ENCODE data around the gene ATG7.
A peak's percentile ranks its signal among the peaks of the same experiment; 100 is the strongest.
"Not testable (repeated sequence)": the region's sequence is repeated elsewhere in the genome, so short reads cannot be mapped to it uniquely, and the experiment has no call there.

The ATG7 gene

DNA sequence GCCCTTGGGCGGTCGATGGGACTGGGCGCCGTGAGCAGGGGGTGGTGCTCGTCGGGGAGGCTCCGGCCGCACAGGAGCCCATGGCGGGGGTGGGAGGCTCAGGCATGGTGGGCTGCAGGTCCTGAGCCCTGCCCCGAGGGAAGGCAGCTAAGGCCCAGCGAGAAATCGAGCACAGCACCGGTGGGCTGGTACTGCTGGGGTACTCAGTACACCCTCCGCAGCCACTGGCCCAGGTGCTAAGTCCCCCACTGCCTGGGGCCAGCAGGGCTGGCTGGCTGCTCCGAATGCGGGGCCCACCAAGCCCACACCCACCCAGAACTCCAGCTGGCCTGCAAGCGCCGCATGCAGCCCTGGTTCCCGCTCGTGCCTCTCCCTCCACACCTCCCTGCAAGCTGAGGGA is 239.4 kb downstream of the ATG7 start:
- DNase-seq, result not testable (repeated sequence)

- DNase-seq, result not testable (repeated sequence)
These were observed 241.1 kb downstream of the ATG7 start for GRCh38 chr3:11513125-11513816.

- DNase-seq, result no peak
These were observed 241.6 kb downstream of the ATG7 start for GRCh38 chr3:11513817-11514135.

DNA sequence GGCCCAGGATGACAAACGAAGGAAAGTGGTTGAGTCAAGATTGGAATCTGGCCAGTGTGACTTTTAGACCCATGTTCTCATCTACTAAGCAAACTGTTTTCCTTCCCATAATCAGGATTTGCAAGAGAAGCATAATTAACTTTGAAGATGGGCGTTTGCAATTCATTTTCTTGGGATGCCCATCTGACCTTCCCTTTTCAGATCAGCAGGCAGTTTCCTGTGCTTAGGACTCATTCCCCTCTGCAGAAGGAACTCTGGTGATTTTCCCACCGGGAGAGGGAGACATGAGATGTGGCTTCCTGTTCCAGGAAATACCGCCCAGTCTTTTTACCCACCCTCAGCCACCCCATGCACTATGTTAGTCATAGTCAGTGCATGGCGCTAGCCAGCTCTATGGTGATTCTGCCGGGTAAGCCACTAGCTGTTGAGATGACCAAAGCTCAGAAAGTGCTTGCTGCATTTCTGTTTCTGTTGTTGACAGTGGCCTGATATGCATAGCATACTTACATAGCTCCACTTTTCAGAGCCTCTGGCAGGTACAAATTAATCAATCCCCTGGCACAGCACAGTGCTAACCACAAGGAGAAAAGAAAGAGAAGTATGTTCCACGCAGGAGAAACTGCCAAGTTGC is 242.1 kb downstream of the ATG7 start:
- DNase-seq, result no peak

GRCh38 chr3:11517601-11518000 is 245.4 kb downstream of the ATG7 start:
- DNase-seq, result no peak

- DNase-seq, result no peak
These were observed 249.0 kb downstream of the ATG7 start for GRCh38 chr3:11521167-11521566.

GRCh38 chr3:11522398-11522715 is 250.2 kb downstream of the ATG7 start:
- DNase-seq, result no peak

DNA sequence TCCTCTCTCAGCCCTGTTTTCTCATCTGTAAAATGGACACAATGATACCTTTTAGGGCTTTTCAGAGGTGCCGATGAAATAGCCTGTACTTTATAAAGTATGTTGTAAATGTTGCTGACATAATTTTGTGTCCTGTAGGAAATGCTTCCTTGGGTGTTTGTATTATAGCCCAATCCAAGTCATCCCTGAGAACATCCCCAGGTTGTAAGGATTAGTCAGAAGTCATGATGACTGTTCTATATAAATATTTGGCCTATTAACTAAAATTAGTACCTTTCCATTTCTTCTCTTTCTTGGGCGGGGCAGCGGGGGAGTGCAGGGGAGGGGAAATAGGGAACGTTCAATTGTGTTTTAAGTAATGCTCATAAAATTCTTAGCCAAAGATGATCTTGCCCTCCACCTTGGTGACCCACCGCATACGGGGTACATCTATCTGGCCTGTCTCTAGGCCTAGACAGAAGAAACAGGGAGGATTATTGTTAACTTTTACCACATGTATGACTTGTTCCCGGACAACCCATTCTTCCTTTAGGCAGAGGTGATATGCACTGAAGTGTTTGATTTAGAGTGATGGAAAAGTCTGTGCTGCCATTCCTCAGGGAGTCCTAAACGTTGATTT is 250.9 kb downstream of the ATG7 start:
- DNase-seq, result no peak

DNA sequence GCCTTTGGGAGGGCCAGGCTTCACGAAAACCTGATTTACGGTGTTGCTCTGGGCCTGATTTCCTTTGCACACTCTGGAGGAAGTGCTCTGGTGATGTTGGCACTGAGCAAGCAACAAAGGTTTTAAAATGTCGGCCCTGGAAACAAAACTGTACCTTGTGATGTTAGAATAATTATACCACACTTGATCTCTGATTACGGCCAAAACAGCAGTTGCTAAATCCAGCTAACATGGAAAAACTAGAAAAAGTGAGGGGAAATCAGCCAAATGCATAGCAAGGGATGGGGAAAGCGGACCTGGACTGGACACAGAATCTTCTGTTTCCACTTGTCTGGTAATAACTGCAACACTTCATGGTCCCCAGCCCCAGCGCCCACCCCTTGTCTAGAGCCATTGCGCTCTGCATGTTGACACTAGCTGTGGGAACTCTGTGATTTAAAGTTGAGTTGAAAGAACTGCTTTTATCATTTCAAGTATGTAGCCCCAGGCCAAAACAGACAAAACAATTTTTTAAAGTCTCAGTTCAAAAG is 251.4 kb downstream of the ATG7 start:
- no peak for DNase-seq

- DNase-seq, result not testable (repeated sequence)
These were observed 253.9 kb downstream of the ATG7 start for GRCh38 chr3:11526121-11526520.

DNA sequence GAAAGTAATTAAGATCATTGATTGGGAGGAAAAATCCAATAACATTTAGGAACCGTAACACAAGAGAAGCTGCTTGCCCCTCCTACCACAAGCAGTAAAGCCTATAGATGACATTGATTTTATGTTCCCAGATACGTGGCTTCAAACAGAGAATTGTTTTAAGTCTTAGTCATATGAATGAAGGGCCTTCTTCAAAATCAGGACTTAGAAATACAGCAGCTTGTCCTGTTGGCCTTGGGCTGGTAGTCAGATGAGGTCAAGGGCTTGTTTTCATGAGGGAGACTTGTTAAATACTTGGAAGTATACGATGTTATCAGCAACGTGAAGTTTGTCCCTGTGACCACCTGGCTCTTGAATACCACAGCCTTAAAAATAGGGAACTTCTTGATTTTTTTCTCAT is 257.1 kb downstream of the ATG7 start:
- DNase-seq, result no peak

- DNase-seq, result peak; percentile 43
These were observed 258.0 kb downstream of the ATG7 start for GRCh38 chr3:11530153-11530721.

GRCh38 chr3:11532931-11533391 is 260.8 kb downstream of the ATG7 start:
- no peak for DNase-seq

GRCh38 chr3:11534011-11534792 is 262.0 kb downstream of the ATG7 start:
- DNase-seq, result peak; percentile 10

GRCh38 chr3:11534793-11535101 is 262.6 kb downstream of the ATG7 start:
- no peak for DNase-seq

GRCh38 chr3:11535243-11535960 is 263.2 kb downstream of the ATG7 start:
- no peak for DNase-seq

DNA sequence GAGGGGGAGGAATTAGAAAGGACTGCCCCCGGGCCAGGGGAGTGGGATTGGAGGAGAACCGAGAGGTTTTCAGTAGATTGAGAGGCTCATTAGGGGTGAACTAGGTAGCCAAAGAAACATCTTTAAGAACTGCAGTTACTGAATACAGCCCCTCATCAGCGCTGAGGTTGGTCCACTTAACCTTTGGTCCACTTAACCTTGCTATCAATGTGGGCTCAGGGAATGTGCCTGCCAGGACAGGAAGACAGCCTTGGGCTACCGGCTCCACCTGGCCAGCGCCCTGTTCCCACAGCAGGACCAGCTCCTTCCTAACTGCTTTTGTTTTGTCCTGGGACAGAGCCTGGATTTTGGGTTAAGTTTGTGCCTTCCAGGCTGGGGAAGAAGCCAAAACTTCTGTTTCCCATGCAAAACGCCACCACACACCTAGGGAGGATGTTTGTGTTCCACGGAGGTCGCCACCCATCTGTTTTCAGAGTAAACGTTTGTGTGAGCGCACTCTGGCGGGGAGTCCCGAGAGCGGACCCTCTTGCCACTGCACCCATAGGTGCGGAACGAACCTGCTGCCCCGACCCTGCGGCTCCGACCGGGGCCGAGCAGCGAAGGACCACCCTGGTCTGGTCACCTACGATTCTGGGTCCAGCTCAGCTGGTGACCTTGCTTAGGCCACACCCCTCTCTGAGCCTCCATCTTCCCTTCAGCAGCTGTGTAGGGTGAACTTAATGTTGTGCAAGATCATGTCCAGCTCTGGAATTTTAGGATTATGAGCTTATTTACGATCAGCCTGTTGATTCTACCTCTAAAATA is 264.1 kb downstream of the ATG7 start:
- no peak for DNase-seq

DNA sequence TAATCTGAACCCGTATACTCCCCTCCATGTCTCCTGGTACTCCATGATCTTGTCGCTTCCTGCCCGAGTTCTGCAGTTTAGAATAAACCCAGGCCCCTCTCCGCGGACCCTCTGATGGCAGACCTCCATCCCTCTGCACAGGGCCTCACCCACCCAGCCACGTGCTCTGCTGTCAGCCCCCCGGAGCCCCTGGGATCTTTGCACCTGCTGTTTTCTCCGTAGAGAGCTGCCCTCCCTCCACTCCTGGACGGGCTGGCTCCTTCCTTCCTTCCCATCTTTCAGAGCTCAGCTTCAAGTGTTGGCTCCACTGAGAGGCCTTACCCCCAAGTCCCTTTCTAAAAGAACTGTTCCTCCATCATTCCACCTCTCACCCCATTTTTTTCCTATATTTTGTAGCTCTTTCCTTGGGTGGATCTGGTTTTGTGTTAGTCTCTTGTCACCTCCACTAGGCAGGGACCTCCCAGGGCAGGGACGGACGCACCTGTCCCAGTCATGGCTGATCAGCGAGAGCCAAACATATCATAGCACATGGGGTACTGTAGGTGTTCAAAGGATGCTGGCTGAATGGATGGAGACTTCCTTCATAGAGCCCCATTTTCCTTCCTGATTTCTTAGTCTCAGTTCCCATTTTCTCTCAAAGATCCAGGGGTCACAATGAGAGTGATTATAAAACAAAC is 264.9 kb downstream of the ATG7 start:
- DNase-seq, result no peak

GRCh38 chr3:11538581-11538980 is 266.4 kb downstream of the ATG7 start:
- no peak for DNase-seq

DNA sequence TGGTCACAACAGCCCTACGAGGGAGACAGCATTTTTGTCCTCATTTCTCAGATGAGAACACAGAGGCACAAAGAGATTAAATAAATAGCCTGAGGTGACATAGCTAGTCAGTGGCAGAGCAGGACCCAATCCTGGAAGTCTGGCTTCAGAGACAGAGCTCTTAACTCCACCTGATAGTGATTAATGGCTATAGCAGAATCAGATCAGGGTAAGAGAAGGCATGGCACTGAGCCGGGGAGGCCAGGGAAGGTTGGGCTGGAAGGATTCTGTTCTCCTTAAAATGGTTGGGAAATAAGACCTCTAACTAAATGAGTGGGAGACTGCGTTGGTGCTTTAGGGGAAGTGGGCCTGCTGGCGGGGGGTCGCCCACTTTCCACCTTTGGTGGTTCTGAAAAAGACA is 267.0 kb downstream of the ATG7 start:
- no peak for DNase-seq

- no peak for DNase-seq
These were observed 267.5 kb downstream of the ATG7 start for GRCh38 chr3:11539677-11540076.
